ENCODE results near the gene XAF1. TPM values are rescaled to one million over a fixed set of nuclear protein-coding genes. Genes with fewer than 3 reads are reported as not detected.

Gene XAF1
- total RNA-seq, 6 experiments from 2014 or later = 3.0 to 4.6 (median 3.7) TPM

DNA sequence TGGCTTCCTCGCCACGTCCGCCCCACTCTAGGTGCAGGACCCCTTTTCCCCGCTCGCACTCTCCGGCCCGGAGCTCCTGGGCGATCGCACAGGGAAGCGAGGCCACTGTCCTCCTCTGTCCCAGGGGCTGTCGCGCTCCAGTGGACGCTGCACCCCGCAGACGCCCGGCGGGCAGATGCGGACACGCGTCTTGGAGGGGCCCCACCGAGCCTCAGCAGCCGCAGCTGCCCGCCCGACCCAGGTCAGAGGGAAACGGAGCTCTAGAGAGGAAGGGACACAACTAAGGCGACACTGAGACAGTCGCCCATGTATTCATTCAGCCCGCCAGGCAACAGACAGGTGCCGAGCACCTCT is 42.0 kb upstream of the XAF1 start:
- no peak overlapping the region for H3K4me3 Mint-ChIP-seq
- TF ChIP-seq, protein P1, sequence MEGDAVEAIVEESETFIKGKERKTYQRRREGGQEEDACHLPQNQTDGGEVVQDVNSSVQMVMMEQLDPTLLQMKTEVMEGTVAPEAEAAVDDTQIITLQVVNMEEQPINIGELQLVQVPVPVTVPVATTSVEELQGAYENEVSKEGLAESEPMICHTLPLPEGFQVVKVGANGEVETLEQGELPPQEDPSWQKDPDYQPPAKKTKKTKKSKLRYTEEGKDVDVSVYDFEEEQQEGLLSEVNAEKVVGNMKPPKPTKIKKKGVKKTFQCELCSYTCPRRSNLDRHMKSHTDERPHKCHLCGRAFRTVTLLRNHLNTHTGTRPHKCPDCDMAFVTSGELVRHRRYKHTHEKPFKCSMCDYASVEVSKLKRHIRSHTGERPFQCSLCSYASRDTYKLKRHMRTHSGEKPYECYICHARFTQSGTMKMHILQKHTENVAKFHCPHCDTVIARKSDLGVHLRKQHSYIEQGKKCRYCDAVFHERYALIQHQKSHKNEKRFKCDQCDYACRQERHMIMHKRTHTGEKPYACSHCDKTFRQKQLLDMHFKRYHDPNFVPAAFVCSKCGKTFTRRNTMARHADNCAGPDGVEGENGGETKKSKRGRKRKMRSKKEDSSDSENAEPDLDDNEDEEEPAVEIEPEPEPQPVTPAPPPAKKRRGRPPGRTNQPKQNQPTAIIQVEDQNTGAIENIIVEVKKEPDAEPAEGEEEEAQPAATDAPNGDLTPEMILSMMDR (IDR thresholded peaks at IDR 0.05) = no peak
- no peaks in the 10 kb centered on the region for H3K4me1 Mint-ChIP-seq (ENCODE audit: low read depth)
- peaks cover 4% of the 10 kb centered on the region; the same call in 1 of the 2 replicates for H3K9me3 Mint-ChIP-seq
- H3K27me3 Mint-ChIP-seq (ENCODE audit: insufficient read depth) = peaks cover 48% of the 10 kb centered on the region
- DNase-seq = no peak
- no peaks in the 10 kb centered on the region; the same call in 1 of the 2 replicates for H3K36me3 Mint-ChIP-seq (ENCODE audit: low read depth)
- no peak overlapping the region for H3K27ac Mint-ChIP-seq

DNA sequence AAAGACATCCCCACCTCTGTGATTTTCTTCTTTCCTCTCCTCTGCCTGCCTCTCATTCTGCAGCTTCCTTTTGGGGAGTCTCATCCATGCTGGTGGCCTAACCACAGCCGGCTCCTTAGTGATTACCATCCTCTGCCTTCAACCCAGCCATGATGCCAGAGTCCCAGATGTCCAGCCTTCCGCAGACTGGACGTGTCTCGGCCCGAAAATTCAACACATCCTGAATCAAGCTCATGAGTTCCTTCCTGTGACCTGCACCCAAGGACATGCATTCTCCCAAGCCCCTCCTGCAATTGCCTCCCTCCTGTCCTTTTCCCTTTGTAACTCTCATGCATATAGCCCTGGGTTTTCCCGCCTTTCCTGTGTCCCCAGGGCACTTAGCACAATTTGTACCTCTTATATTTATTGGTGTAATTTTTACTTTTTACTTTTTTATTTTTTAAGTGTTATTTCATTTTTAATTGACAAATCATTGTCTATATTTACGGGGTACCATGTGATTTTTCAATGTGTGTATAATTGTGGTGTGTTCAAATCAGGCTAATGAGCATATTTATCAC is 41.5 kb upstream of the XAF1 start:
- no peak for DNase-seq
- no peak overlapping the region for H3K4me3 Mint-ChIP-seq
- no peaks in the 10 kb centered on the region; the same call in 1 of the 2 replicates for H3K36me3 Mint-ChIP-seq (ENCODE audit: low read depth)
- TF ChIP-seq, protein P1 (IDR thresholded peaks at IDR 0.05) = no peak
- H3K27me3 Mint-ChIP-seq (ENCODE audit: insufficient read depth) = peaks cover 47% of the 10 kb centered on the region
- peaks cover 4% of the 10 kb centered on the region; the same call in 1 of the 2 replicates for H3K9me3 Mint-ChIP-seq
- H3K27ac Mint-ChIP-seq = no peak overlapping the region
- no peaks in the 10 kb centered on the region for H3K4me1 Mint-ChIP-seq (ENCODE audit: low read depth)

DNA sequence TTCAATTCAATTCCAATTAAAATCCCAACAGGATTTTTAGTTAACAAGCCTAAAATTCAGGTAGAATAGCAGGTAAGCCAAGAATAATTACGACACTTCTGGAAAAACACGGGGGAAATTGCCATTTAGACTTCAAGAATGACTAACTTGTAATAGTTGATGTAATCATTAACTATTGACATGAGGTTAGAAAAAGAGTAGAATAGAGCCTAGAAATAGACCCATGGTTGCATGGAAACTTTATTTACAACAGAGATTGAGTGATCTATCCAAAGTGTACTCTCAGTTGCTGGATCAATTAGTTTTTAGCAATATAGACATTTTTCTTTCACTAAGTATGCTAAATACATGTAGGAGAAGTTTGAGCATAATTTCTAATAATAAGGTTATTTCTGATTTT is 39.1 kb upstream of the XAF1 start:
- no peaks in the 10 kb centered on the region for H3K4me1 Mint-ChIP-seq (ENCODE audit: low read depth)
- H3K4me3 Mint-ChIP-seq = no peak overlapping the region
- TF ChIP-seq, protein P1 (IDR thresholded peaks at IDR 0.05) = no peak
- H3K27ac Mint-ChIP-seq = no peak overlapping the region
- no peak for DNase-seq
- no peaks in the 10 kb centered on the region; the same call in 1 of the 2 replicates for H3K36me3 Mint-ChIP-seq (ENCODE audit: low read depth)
- H3K27me3 Mint-ChIP-seq (ENCODE audit: insufficient read depth) = peaks cover 46% of the 10 kb centered on the region
- peaks cover 4% of the 10 kb centered on the region; the same call in 1 of the 2 replicates for H3K9me3 Mint-ChIP-seq

DNA sequence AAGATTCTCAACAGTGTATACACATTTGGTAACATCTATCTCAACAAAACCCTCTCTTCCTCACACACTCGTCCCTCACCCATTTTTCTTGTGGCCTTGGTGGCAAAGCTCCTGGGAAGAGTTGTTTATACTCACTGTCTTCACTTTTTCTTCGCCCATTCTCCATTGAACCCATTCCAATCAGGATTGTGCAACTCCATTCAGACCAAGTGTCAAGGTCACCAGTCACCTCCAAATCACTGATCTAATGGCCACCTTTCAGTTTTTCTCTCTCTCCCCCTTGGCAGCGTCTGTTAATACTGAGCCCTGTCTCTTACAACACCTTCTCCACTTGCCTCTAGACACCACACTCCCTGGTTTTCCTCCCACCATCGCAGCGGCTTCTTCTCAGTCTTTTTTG is 34.1 kb upstream of the XAF1 start:
- Mint-ChIP-seq H3K27me3 (ENCODE audit: insufficient read depth) (peaks cover 44% of the 10 kb centered on the region), H3K4me3 (no peak overlapping the region), H3K36me3 (ENCODE audit: low read depth) (no peaks in the 10 kb centered on the region), H3K9me3 (no peaks in the 10 kb centered on the region), H3K27ac (no peak overlapping the region), H3K4me1 (ENCODE audit: low read depth) (no peaks in the 10 kb centered on the region)
- TF ChIP-seq, protein P1 (IDR thresholded peaks at IDR 0.05) = no peak
- no peak for DNase-seq

DNA sequence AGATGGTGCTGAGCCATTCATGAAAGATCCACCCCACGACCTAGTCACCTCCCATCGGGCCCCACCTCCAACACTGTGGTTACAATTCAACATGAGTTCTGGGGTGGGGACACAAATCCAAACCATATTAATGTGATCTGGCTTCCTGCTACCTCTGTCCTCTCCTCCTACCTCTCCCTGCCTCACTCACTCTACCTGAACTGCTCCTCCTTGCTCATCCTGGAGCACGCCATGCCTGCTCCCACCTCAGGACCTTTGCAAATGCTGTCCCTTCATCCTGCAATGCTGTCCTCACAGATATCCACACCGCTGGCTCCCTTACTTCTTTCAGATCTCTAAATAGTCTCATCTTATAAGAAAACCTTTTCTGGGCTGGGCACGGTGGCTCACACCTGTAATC is 31.8 kb upstream of the XAF1 start:
- H3K4me1 Mint-ChIP-seq (ENCODE audit: low read depth) = no peaks in the 10 kb centered on the region
- no peak overlapping the region; the same call in 1 of the 2 replicates for H3K4me3 Mint-ChIP-seq
- DNase-seq = no peak
- H3K27ac Mint-ChIP-seq = no peak overlapping the region
- H3K36me3 Mint-ChIP-seq (ENCODE audit: low read depth) = no peaks in the 10 kb centered on the region
- H3K9me3 Mint-ChIP-seq = no peaks in the 10 kb centered on the region
- TF ChIP-seq, protein P1 (IDR thresholded peaks at IDR 0.05) = no peak
- H3K27me3 Mint-ChIP-seq (ENCODE audit: insufficient read depth) = peaks cover 41% of the 10 kb centered on the region
